Neuronal stem cell (in vitro differentiated cells): ENCODE data around the gene EHMT2.
"Not testable (repeated sequence)": the region's sequence is repeated elsewhere in the genome, so short reads cannot be mapped to it uniquely, and the experiment has no call there.

ENCODE experiments used
- DNase-seq: peaks from one replicate; pipeline ENCODE4 v3.0.0-alpha.2; 2013; ENCODE audit warnings: low spot score
- H2AFZ ChIP-seq: one replicate; pipeline ENCODE4 v1.6.1; 2013; ENCODE audit warnings: mild to moderate bottlenecking, low read length, inconsistent platforms
- H2AK5ac ChIP-seq: 2 replicates; pipeline ENCODE4 v1.6.1; 2013; ENCODE audit warnings: low read depth, mild to moderate bottlenecking, inconsistent platforms, low read length, moderate library complexity, mixed read lengths
- H2BK120ac ChIP-seq: 2 replicates; pipeline ENCODE4 v1.6.1; 2013; ENCODE audit warnings: low read depth, mild to moderate bottlenecking, inconsistent platforms, low read length, moderate library complexity, mixed read lengths
- H2BK12ac ChIP-seq: one replicate; pipeline ENCODE4 v1.6.1; 2013; ENCODE audit warnings: low read length, inconsistent platforms
- H2BK15ac ChIP-seq: 2 replicates; pipeline ENCODE4 v1.6.1; 2013; ENCODE audit warnings: mild to moderate bottlenecking, low read length, inconsistent platforms, mixed read lengths
- H2BK5ac ChIP-seq: one replicate; pipeline ENCODE4 v1.6.1; 2013; ENCODE audit warnings: inconsistent platforms, mild to moderate bottlenecking, low read length, moderate library complexity
- H3K14ac ChIP-seq: one replicate; pipeline ENCODE4 v1.6.1; 2013; ENCODE audit warnings: low read length, inconsistent platforms
- H3K18ac ChIP-seq: 2 replicates; pipeline ENCODE4 v1.6.1; 2013; ENCODE audit warnings: low read length, inconsistent platforms
- H3K23ac ChIP-seq: 2 replicates; pipeline ENCODE4 v1.6.1; 2013; ENCODE audit warnings: low read depth, mild to moderate bottlenecking, mixed read lengths, low read length, inconsistent platforms; ENCODE audit not compliant: poor library complexity
- H3K27ac ChIP-seq: replicated peaks from 3 replicates; pipeline ENCODE4 v1.5.1; 2013; ENCODE audit warnings: low read length, inconsistent platforms
- H3K27me3 ChIP-seq, 3 experiments: 2 replicates each; pipeline ENCODE4 v1.6.1; 2013; ENCODE audit warnings: low read length in 3 of 3, mild to moderate bottlenecking in 2 of 3, inconsistent platforms in 1 of 3, low read depth in 1 of 3, mixed read lengths in 1 of 3, moderate library complexity in 1 of 3; ENCODE audit not compliant: control insufficient read depth in 3 of 3, insufficient read depth in 3 of 3
- H3K36me3 ChIP-seq, 2 donors: replicated peaks in 1 of 2; 2 replicates each; pipeline ENCODE4 v1.6.1; 2013; ENCODE audit warnings: low read length in 2 of 2; ENCODE audit not compliant: control insufficient read depth in 2 of 2, insufficient read depth in 2 of 2
- H3K4ac ChIP-seq: 2 replicates; pipeline ENCODE4 v1.6.1; 2013; ENCODE audit warnings: inconsistent platforms, mild to moderate bottlenecking, low read length, moderate library complexity
- H3K4me1 ChIP-seq, 2 donors: 1 replicate in 1 of 2; 2 replicates in 1 of 2; pipeline ENCODE4 v1.6.1; 2013; ENCODE audit warnings: low read length in 2 of 2, low read depth in 1 of 2; ENCODE audit not compliant: control insufficient read depth in 2 of 2, insufficient read depth in 1 of 2
- H3K4me2 ChIP-seq: one replicate; pipeline ENCODE4 v1.6.1; 2013; ENCODE audit warnings: mild to moderate bottlenecking, low read length, inconsistent platforms; ENCODE audit not compliant: insufficient read depth, poor library complexity, severe bottlenecking
- H3K4me3 ChIP-seq, 2 donors: 2 replicates each; pipeline ENCODE4 v1.5.1; 2013; ENCODE audit warnings: low read length in 2 of 2, mild to moderate bottlenecking in 2 of 2, inconsistent platforms in 1 of 2, moderate library complexity in 1 of 2
- H3K79me1 ChIP-seq: one replicate; pipeline ENCODE4 v1.6.1; 2013; ENCODE audit warnings: low read depth, mild to moderate bottlenecking, inconsistent platforms, low read length, moderate library complexity
- H3K9ac ChIP-seq: one replicate; pipeline ENCODE4 v1.6.1; 2013; ENCODE audit warnings: mild to moderate bottlenecking, low read depth, low read length, inconsistent platforms; ENCODE audit not compliant: poor library complexity
- H3K9me3 ChIP-seq, 2 donors: replicated peaks in 1 of 2; 2 replicates each; pipeline versions ENCODE3 to v1.6.1; 2013; ENCODE audit warnings: low read length in 2 of 2, mild to moderate bottlenecking in 2 of 2, inconsistent platforms in 1 of 2, low read depth in 1 of 2, mixed read lengths in 1 of 2, moderate library complexity in 1 of 2; ENCODE audit not compliant: control insufficient read depth in 2 of 2, insufficient read depth in 1 of 2
- H4K8ac ChIP-seq: one replicate; pipeline ENCODE4 v1.6.1; 2013; ENCODE audit warnings: low read depth, mild to moderate bottlenecking, inconsistent platforms, low read length, moderate library complexity
- H4K91ac ChIP-seq: one replicate; pipeline ENCODE4 v1.6.1; 2013; ENCODE audit warnings: low read length, low read depth, mild to moderate bottlenecking, inconsistent platforms; ENCODE audit not compliant: poor library complexity
- WGBS, 2 donors: extraction: QIAGEN DNeasy Blood & Tissue Kit; methylation state at CpG; one replicate each; pipeline ENCODE4 v1.1.7; 2013; ENCODE audit warnings: missing lambda C conversion rate in 2 of 2, mixed read lengths in 1 of 2; ENCODE audit not compliant: insufficient read length in 2 of 2, insufficient replicate concordance in 1 of 2; ENCODE audit errors: extremely low coverage in 2 of 2; 5-methylcytosine and 5-hydroxymethylcytosine counted together

EHMT2 gene

GRCh38 chr6:31865205-31866118 lies 32.0 kb downstream of the EHMT2 start:
- H3K4me2 ChIP-seq = no peak overlapping the region
- H2BK12ac ChIP-seq = peak overlapping the region; percentile 66
- peak overlapping the region; percentile 11 for H4K91ac ChIP-seq
- no peak overlapping the region for H3K18ac ChIP-seq
- H2BK120ac ChIP-seq = no peak overlapping the region
- peak overlapping the region; percentile 37 for H3K23ac ChIP-seq
- DNase-seq = no peak
- H3K36me3 ChIP-seq = peaks cover 0 to 11% of the 10 kb centered on the region in 2 donors
- no peaks in the 10 kb centered on the region for H3K27me3 ChIP-seq
- peak overlapping the region; percentile 2 for H4K8ac ChIP-seq
- H2AFZ ChIP-seq = peak overlapping the region; percentile 10
- no peaks in the 10 kb centered on the region for H3K9me3 ChIP-seq
- H3K4me3 ChIP-seq = no peak overlapping the region
- H3K4ac ChIP-seq = peak overlapping the region; percentile 19
- WGBS, 2 donors = no CpG with 5 or more reads among the region's 21 CpGs
- H3K9ac ChIP-seq = peak overlapping the region; percentile 50
- H2BK5ac ChIP-seq = peak overlapping the region; percentile 45
- H3K14ac ChIP-seq = no peak overlapping the region
- peaks cover 18 to 30% of the 10 kb centered on the region in 2 donors for H3K4me1 ChIP-seq
- peak overlapping the region; percentile 90 for H2AK5ac ChIP-seq
- H3K79me1 ChIP-seq = no peaks in the 10 kb centered on the region
- peak overlapping the region; percentile 90 for H2BK15ac ChIP-seq
- H3K27ac ChIP-seq = no peak overlapping the region

- H3K4me3 ChIP-seq = no peak overlapping the region
- no peaks in the 10 kb centered on the region for H3K79me1 ChIP-seq
- no peak overlapping the region for H3K18ac ChIP-seq
- peaks cover 17 to 30% of the 10 kb centered on the region in 2 donors for H3K4me1 ChIP-seq
- DNase-seq = no peak
- H2BK15ac ChIP-seq = no peak overlapping the region
- H3K27me3 ChIP-seq = no peaks in the 10 kb centered on the region
- H4K8ac ChIP-seq = no peak overlapping the region
- H3K36me3 ChIP-seq = peaks cover 6 to 18% of the 10 kb centered on the region in 2 donors
- peaks cover 0 to 2% of the 10 kb centered on the region in 2 donors for H3K9me3 ChIP-seq
- H2AFZ ChIP-seq = peak overlapping the region; percentile 10
- no peak overlapping the region for H3K4me2 ChIP-seq
- no CpG with 5 or more reads among the region's 8 CpGs for WGBS, 2 donors
- peak overlapping the region; percentile 6 for H3K9ac ChIP-seq
- no peak overlapping the region for H3K23ac ChIP-seq
- H4K91ac ChIP-seq = no peak overlapping the region
- no peak overlapping the region for H3K14ac ChIP-seq
- peak overlapping the region; percentile 4 for H2AK5ac ChIP-seq
- no peak overlapping the region for H3K27ac ChIP-seq
- peak overlapping the region; percentile 45 for H2BK5ac ChIP-seq
- peak overlapping the region; percentile 51 for H2BK12ac ChIP-seq
- H3K4ac ChIP-seq = no peak overlapping the region
- H2BK120ac ChIP-seq = peak overlapping the region; percentile 32
Observed at GRCh38 chr6:31864818-31865204, 32.7 kb downstream of the EHMT2 start.

- H2BK12ac ChIP-seq, H2BK15ac ChIP-seq, H3K4ac ChIP-seq, H3K14ac ChIP-seq, H3K27me3 ChIP-seq, H3K79me1 ChIP-seq, H4K8ac ChIP-seq, DNase-seq, H4K91ac ChIP-seq, H3K9me3 ChIP-seq: not testable (repeated sequence)
- Histone ChIP-seq H3K9ac (peak overlapping the region; percentile 50), H2BK5ac (peak overlapping the region; percentile 45), H3K27ac (peak overlapping the region; percentile 76), H2AK5ac (peak overlapping the region; percentile 4), H3K18ac (peak overlapping the region; percentile 84), H2AFZ (peak overlapping the region; percentile 71), H2BK120ac (peak overlapping the region; percentile 32), H3K4me3 (peak overlapping the region; percentile 53 to 82), H3K4me1 (peaks cover 14 to 28% of the 10 kb centered on the region in 2 donors), H3K23ac (peak overlapping the region; percentile 58), H3K36me3 (peaks cover 12 to 24% of the 10 kb centered on the region in 2 donors), H3K4me2 (peak overlapping the region; percentile 43)
- WGBS, 2 donors = no CpG with 5 or more reads among the region's 16 CpGs
Observed at GRCh38 chr6:31864123-31864562, 33.4 kb downstream of the EHMT2 start.
